Colonic mucosa (tissue), 4 donors: ENCODE measurements around the gene LCP2. TPM values are rescaled to one million over a fixed set of nuclear protein-coding genes. Genes with fewer than 3 reads are reported as not detected.
A peak's percentile ranks its signal among the peaks of the same experiment; 100 is the strongest.

Source experiments
- DNase-seq: peaks from one replicate; pipeline ENCODE4 v3.0.0-alpha.2; 2020
- H3K27ac ChIP-seq: fragments of 200-600 bp; one replicate; pipeline ENCODE4 v1.8.0; 2021
- H3K27me3 ChIP-seq: fragments of 200-600 bp; one replicate; pipeline ENCODE4 v1.8.0; 2021
- H3K36me3 ChIP-seq: fragments of 200-600 bp; one replicate; pipeline ENCODE4 v1.8.0; 2021
- H3K4me1 ChIP-seq: fragments of 200-600 bp; one replicate; pipeline ENCODE4 v1.8.0; 2021; ENCODE audit warnings: mild to moderate bottlenecking
- H3K4me3 ChIP-seq: fragments of 200-600 bp; one replicate; pipeline ENCODE4 v1.8.0; 2021
- H3K9ac ChIP-seq, 2 donors: one replicate each; pipeline ENCODE4 v1.7.0; 2013; ENCODE audit warnings: control low read depth in 2 of 2, low read depth in 2 of 2, low read length in 2 of 2
- H3K9me3 ChIP-seq: fragments of 200-600 bp; one replicate; pipeline ENCODE4 v1.8.0; 2021
- CTCF ChIP-seq: fragments of 200-600 bp; IDR thresholded peaks from one replicate; pipeline ENCODE4 v1.8.0; 2022; ENCODE audit warnings: antibody characterized with exemption, mild to moderate bottlenecking
- intact Hi-C: fragments of 100-400 bp; cut with DNase I; formaldehyde crosslinking; loops from one replicate; pipeline ENCODE4 v1.14.1; 2022
- total RNA-seq, 2 donors: library from RNA; stranded (reverse); fragmentation: NEBNext Ultra II Directional in 1 of 2; extraction: Animal tissue kit (Norgen Biotek cat#: 25700) in 1 of 2; gene quantifications; one replicate each; pipeline ENCODE4 v1.2.1, GENCODE V29; 2021
- donor health status: healthy.
- donor health status: DM: no; HTN: no; CAD: no.
- donor health status: DM: no; HTN: no; CAD: no.

LCP2 gene
- total RNA-seq, 2 donors from 2014 or later = 8.0 to 13.4 TPM

- Histone ChIP-seq H3K9me3 (no peaks in the 10 kb centered on the region), H3K4me1 (no peaks in the 10 kb centered on the region), H3K4me3 (no peak overlapping the region), H3K36me3 (no peaks in the 10 kb centered on the region), H3K9ac (no peak overlapping the region), H3K27ac (no peak overlapping the region), H3K27me3 (no peaks in the 10 kb centered on the region)
- no peak for TF ChIP-seq CTCF
- DNase-seq = no peak
- intact Hi-C loops = no loop called here
Observed at GRCh38 chr5:170285181-170285580, 12.4 kb downstream of the LCP2 start.

GRCh38 chr5:170284231-170284630, 13.3 kb downstream of the LCP2 start:
- intact Hi-C loops = no loop called here
- Histone ChIP-seq H3K9me3 (no peaks in the 10 kb centered on the region), H3K4me3 (no peak overlapping the region), H3K9ac (no peak overlapping the region), H3K27me3 (no peaks in the 10 kb centered on the region), H3K27ac (no peak overlapping the region), H3K36me3 (no peaks in the 10 kb centered on the region), H3K4me1 (peaks cover 3% of the 10 kb centered on the region)
- no peak for TF ChIP-seq CTCF
- no peak for DNase-seq

GRCh38 chr5:170283296-170283695, 14.3 kb downstream of the LCP2 start:
- H3K9me3 ChIP-seq = no peaks in the 10 kb centered on the region
- no peak for DNase-seq
- TF ChIP-seq CTCF = no peak
- intact Hi-C loops = no loop called here
- no peak overlapping the region for H3K4me3 ChIP-seq
- no peaks in the 10 kb centered on the region for H3K27me3 ChIP-seq
- peaks cover 3% of the 10 kb centered on the region for H3K4me1 ChIP-seq
- H3K36me3 ChIP-seq = no peaks in the 10 kb centered on the region
- H3K27ac ChIP-seq = no peak overlapping the region
- no peak overlapping the region for H3K9ac ChIP-seq

GRCh38 chr5:170280011-170280493, 17.5 kb downstream of the LCP2 start:
- Histone ChIP-seq H3K27ac (peak overlapping the region; percentile 4), H3K4me3 (no peak overlapping the region), H3K4me1 (peaks cover 3% of the 10 kb centered on the region), H3K9me3 (no peaks in the 10 kb centered on the region), H3K36me3 (no peaks in the 10 kb centered on the region), H3K9ac (peak overlapping the region in 1 of 2 donors; percentile 42), H3K27me3 (no peaks in the 10 kb centered on the region)
- no peak for DNase-seq
- no peak for TF ChIP-seq CTCF
- intact Hi-C loops = no loop called here

- no peak overlapping the region for H3K4me3 ChIP-seq
- no peak for TF ChIP-seq CTCF
- peaks cover 3% of the 10 kb centered on the region for H3K4me1 ChIP-seq
- H3K27me3 ChIP-seq = no peaks in the 10 kb centered on the region
- no peaks in the 10 kb centered on the region for H3K9me3 ChIP-seq
- intact Hi-C loops = no loop called here
- H3K27ac ChIP-seq = peak overlapping the region; percentile 4
- no peaks in the 10 kb centered on the region for H3K36me3 ChIP-seq
- H3K9ac ChIP-seq = no peak overlapping the region
- DNase-seq = no peak
Observed at GRCh38 chr5:170279459-170279817, 18.1 kb downstream of the LCP2 start.
